K562 (cell line): ENCODE measurements around the gene ARHGAP26. TPM values are rescaled to one million over a fixed set of nuclear protein-coding genes. Genes with fewer than 3 reads are reported as not detected.

Experiments
- ATAC-seq: fragments of 200-7000 bp; cut with Tn5 transposase; 3 replicates; pipeline ENCODE4 v1.9.1; 2020; ENCODE audit warnings: moderate library complexity
- BruUV-seq: library from RNA; stranded (reverse); fragments of 400-500 nt; replicated peaks from 2 replicates; lab custom pipeline; 2021; lab: Mats Ljungman, UMichigan
- CTCF ChIA-PET: fragments of 300-600 bp; formaldehyde crosslinking; extraction: SDS; loops from one replicate; lab custom pipeline; 2021; ENCODE audit warnings: low intra/inter-chr PET ratio; lab: Yijun Ruan, JAX
- POLR2A ChIA-PET: fragments of 300-600, 350-650 bp; sonication (Branson Sonifier 250); formaldehyde crosslinking; extraction: SDS; loops from one replicate; lab custom pipeline; 2021; ENCODE audit warnings: antibody characterized with exemption, inconsistent platforms; lab: Yijun Ruan, JAX
- DNase-seq, 4 experiments: peaks; one replicate each; pipeline versions ENCODE4 v3.0.0 to v3.0.0-alpha.2; 2011 to 2018; ENCODE audit warnings: low spot score in 3 of 4, mixed read lengths in 3 of 4; ENCODE audit errors: extremely low read depth in 1 of 4
- FAIRE-seq: peaks from 2 replicates; lab custom pipeline; 2011; peaks lifted over from hg19 to GRCh38; lab: Jason Lieb, UNC
- H2AFZ ChIP-seq: 2 replicates; pipeline ENCODE4 v1.6.0; 2011; ENCODE audit warnings: low read depth, low read length, control low read depth, inconsistent platforms
- H3K27ac ChIP-seq: fragments of 200-600 bp; 3 replicates; pipeline ENCODE4 v1.8.0; 2011; ENCODE audit warnings: low read depth, mild to moderate bottlenecking, control low read depth, inconsistent platforms, low read length, moderate library complexity, mixed read lengths; ENCODE audit errors: extremely low read depth
- H3K27me3 ChIP-seq, 2 experiments: fragments of 300-600 bp in 1 of 2; 2 replicates in 1 of 2; 3 replicates in 1 of 2; pipeline versions ENCODE4 v1.6.0 to v1.8.0; 2011; ENCODE audit warnings: inconsistent platforms in 2 of 2, low read length in 2 of 2, mild to moderate bottlenecking in 1 of 2, mixed read lengths in 1 of 2, moderate library complexity in 1 of 2; ENCODE audit not compliant: control insufficient read depth in 2 of 2, insufficient read depth in 2 of 2
- H3K36me3 ChIP-seq: fragments of 300-600 bp; 3 replicates; pipeline ENCODE4 v1.8.0; 2011; ENCODE audit warnings: mild to moderate bottlenecking, low read length, inconsistent platforms; ENCODE audit not compliant: control insufficient read depth, insufficient read depth
- H3K4me1 ChIP-seq, 2 experiments: fragments of 200-600 bp in 1 of 2; replicated peaks in 1 of 2; 2 replicates in 1 of 2; 3 replicates in 1 of 2; pipeline versions ENCODE4 v1.5.1 to v1.8.0; 2011; ENCODE audit warnings: inconsistent platforms in 2 of 2, low read length in 2 of 2, mild to moderate bottlenecking in 1 of 2, mixed read lengths in 1 of 2, moderate library complexity in 1 of 2; ENCODE audit not compliant: control insufficient read depth in 2 of 2, insufficient read depth in 2 of 2
- H3K4me2 ChIP-seq: 2 replicates; pipeline ENCODE4 v1.6.1; 2011; ENCODE audit warnings: low read length, control low read depth, inconsistent platforms, mixed read lengths; ENCODE audit not compliant: insufficient read depth
- H3K4me3 ChIP-seq: fragments of 200-600 bp; sonication (generic), shearing (Covaris generic); 2 replicates; pipeline ENCODE4 v1.5.1; 2016; ENCODE audit warnings: control low read depth, inconsistent platforms
- H3K79me2 ChIP-seq: fragments of 200-600 bp; 3 replicates; pipeline ENCODE4 v1.8.0; 2011; ENCODE audit warnings: low read length, inconsistent platforms; ENCODE audit not compliant: control insufficient read depth, insufficient read depth
- H3K9ac ChIP-seq, 2 experiments: 2 replicates each; pipeline versions ENCODE4 v1.6.0 to v1.6.1; 2011; ENCODE audit warnings: low read depth in 2 of 2, low read length in 2 of 2, control low read depth in 1 of 2, inconsistent platforms in 1 of 2, mild to moderate bottlenecking in 1 of 2, mixed read lengths in 1 of 2; ENCODE audit not compliant: insufficient read depth in 1 of 2
- H3K9me1 ChIP-seq: one replicate; pipeline ENCODE4 v1.6.0; 2011; ENCODE audit warnings: inconsistent platforms, mild to moderate bottlenecking, low read length, moderate library complexity; ENCODE audit not compliant: control insufficient read depth, insufficient read depth
- H3K9me3 ChIP-seq: replicated peaks from 2 replicates; pipeline ENCODE4 v1.5.1; 2011; ENCODE audit warnings: low read depth, low read length, inconsistent platforms; ENCODE audit not compliant: control insufficient read depth, insufficient read depth
- H4K20me1 ChIP-seq: replicated peaks from 2 replicates; pipeline ENCODE4 v1.6.1; 2011; ENCODE audit warnings: low read length, inconsistent platforms, mixed read lengths; ENCODE audit not compliant: control insufficient read depth, insufficient read depth
- ATF7 ChIP-seq: fragments of 450-650 bp; IDR thresholded peaks from 2 replicates; pipeline ENCODE4 v1.7.1; 2014; ENCODE audit warnings: mild to moderate bottlenecking, moderate library complexity
- BMI1 ChIP-seq: fragments of 150-350 bp; IDR thresholded peaks from 2 replicates; pipeline ENCODE4 v1.6.1; 2014; ENCODE audit warnings: low read length
- CBX3 ChIP-seq, 2 experiments: IDR thresholded peaks; 1 replicate in 1 of 2; 2 replicates in 1 of 2; pipeline ENCODE4 v1.6.1; 2012; ENCODE audit warnings: inconsistent platforms in 2 of 2, low read length in 2 of 2, borderline replicate concordance in 1 of 2, control low read depth in 1 of 2
- DDX20 ChIP-seq: fragments of 450-650 bp; IDR thresholded peaks from 2 replicates; pipeline ENCODE4 v1.6.1; 2016; ENCODE audit warnings: missing genetic modification characterization, low read depth, mild to moderate bottlenecking, missing compliant biosample characterization, moderate library complexity
- ESRRA ChIP-seq: fragments of 450-650 bp; IDR thresholded peaks from 2 replicates; pipeline ENCODE4 v1.6.1; 2014; ENCODE audit warnings: low read depth, mild to moderate bottlenecking, moderate library complexity, borderline replicate concordance
- MEF2D ChIP-seq: conservative IDR thresholded peaks from 2 replicates; pipeline ENCODE4 v1.6.1; 2016; ENCODE audit warnings: low read depth, missing genetic modification characterization, missing compliant biosample characterization
- NR2C2 ChIP-seq, 2 experiments: fragments of 200-800 bp in 1 of 2; sonication (Bioruptor generic) in 1 of 2; sonication (generic) in 1 of 2; formaldehyde crosslinking in 1 of 2; IDR thresholded peaks; 2 replicates each; pipeline versions ENCODE4 v1.6.1 to v1.8.0; 2016 to 2022; ENCODE audit warnings: mild to moderate bottlenecking in 1 of 2, missing compliant biosample characterization in 1 of 2, missing genetic modification characterization in 1 of 2, missing genetic modification reagents in 1 of 2
- SMARCA4 ChIP-seq: fragments of 450-650 bp; IDR thresholded peaks from 2 replicates; pipeline ENCODE4 v1.6.1; 2016
- ZNF354B ChIP-seq: fragments of 250-450 bp; sonication (Bioruptor Pico); IDR thresholded peaks from 2 replicates; pipeline ENCODE4 v1.4.0; 2020
- ZNF583 ChIP-seq: fragments of 250-450 bp; sonication (Bioruptor Pico); IDR thresholded peaks from 2 replicates; pipeline ENCODE4 v1.4.0; 2020
- WGBS: fragments of 100-300 bp; shearing (Covaris generic); methylation state at CpG from one replicate; pipeline ENCODE4 v1.1.6; 2016; ENCODE audit warnings: low coverage, mixed read lengths; ENCODE audit not compliant: insufficient coverage; ENCODE audit errors: missing lambda C conversion rate; 5-methylcytosine and 5-hydroxymethylcytosine counted together
- in situ Hi-C: fragments of 300-500 bp; cut with MboI; formaldehyde crosslinking; loops from 4 replicates; pipeline ENCODE4 v1.15.0; 2018; ENCODE audit warnings: inconsistent platforms, mixed read lengths
- intact Hi-C: fragments of 100-400 bp; cut with micrococcal nuclease; formaldehyde crosslinking; loops from 2 replicates; pipeline ENCODE4 v1.14.2; 2022
- polyA plus RNA-seq, 8 experiments: library from polyadenylated mRNA; depleted of rRNA in 4 of 8; stranded (reverse) in 5 of 8; unstranded in 3 of 8; fragments of >200 nt; fragmentation: Nextera tagmentation in 2 of 8; fragmentation: Illumina TruSeq in 1 of 8; extraction: Ambion mirVana in 2 of 8; extraction: Trizol in 1 of 8; gene quantifications; 2 replicates each; pipeline versions ENCODE4 v1.2.1 to v1.2.3, GENCODE V29; 2011 to 2014; ENCODE audit warnings: inconsistent platforms in 1 of 8, missing spikeins in 1 of 8
- total RNA-seq, 7 experiments: library from RNA; depleted of rRNA in 6 of 7; stranded (reverse); fragments of >200 nt in 6 of 7; fragmentation: Illumina TruSeq in 2 of 7; extraction: Trizol in 2 of 7; gene quantifications; 2 replicates each; pipeline versions ENCODE4 v1.2.1 to v1.2.3, GENCODE V29; 2011 to 2021; ENCODE audit warnings: low replicate concordance in 1 of 7
- TF ChIP-seq, protein P1 (sequence below): fragments of 450-650 bp; conservative IDR thresholded peaks from 2 replicates; pipeline ENCODE4 v1.6.1; 2016; ENCODE audit warnings: missing genetic modification characterization, low read depth, mild to moderate bottlenecking, control low read depth, missing compliant biosample characterization
- TF ChIP-seq, protein P2 (sequence below): fragments of 250-450 bp; sonication (Bioruptor Pico); IDR thresholded peaks from 2 replicates; pipeline ENCODE4 v1.8.0; 2021; ENCODE audit warnings: moderate library complexity, mild to moderate bottlenecking, inconsistent platforms

Gene ARHGAP26
- total and polyA plus RNA-seq, 9 of the 15 experiments (the other 6 are each of a cell fraction or from before 2014, with no cell fraction given), result 0.13 to 1.1 (median 0.55) TPM

DNA sequence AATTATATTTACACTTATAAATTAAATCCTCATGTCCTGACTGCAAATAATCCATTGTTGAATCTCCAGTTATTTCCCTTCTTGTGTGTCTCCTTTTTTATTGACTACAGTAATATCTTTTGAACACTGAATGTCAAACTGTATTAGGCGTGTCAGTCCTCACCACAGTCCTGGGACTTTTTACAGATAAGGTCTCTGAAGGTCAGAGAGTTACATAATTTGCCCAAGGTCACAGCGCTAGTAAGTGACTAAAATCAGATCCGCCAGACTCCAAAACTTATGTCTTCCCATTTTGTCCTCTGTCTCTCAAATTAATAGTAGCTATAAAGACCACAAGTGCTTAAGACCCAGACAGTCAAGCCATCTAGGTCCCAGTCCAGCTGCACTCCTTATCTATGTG, 359.0 kb downstream of the ARHGAP26 start:
- POLR2A ChIA-PET, result no interaction called here

DNA sequence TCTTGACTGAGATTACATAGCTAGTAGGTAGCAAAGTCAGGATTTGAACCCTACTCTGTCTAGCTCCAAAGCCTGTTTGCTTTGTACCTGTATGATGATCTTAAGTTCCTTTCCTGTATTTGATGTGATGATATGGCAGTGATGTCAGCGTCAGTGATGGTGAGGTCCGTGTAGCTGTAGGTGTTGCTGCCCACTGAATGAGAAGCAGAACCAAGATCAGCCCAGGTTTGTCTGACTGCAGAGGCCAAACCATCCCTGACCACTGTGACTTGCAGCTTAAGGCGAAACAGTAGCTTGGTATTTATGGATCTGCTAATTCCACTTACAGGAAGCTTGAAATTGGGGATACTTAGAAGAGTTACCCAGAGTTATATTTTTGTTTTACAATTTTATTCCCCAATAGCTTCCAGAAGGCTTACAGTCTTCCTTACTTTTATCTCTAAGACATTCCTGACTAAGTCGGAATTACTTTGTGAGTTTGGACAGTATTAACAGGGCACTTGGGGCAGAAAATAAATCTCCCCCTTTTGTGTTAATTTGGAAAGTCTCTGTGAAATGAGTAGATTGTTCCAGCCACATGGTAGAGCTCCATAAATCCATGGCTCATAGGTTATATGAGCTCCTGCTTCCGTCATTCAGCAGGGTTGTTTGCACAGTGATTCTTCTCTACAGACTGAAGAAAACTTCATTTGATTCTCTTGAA, 359.9 kb downstream of the ARHGAP26 start:
- CTCF ChIA-PET, result no interaction called here
- no peak for FAIRE-seq
- H3K4me2 ChIP-seq, result no peak overlapping the region

More for the DNA sequence above, 359.0 kb downstream of the ARHGAP26 start:
- no peak for TF ChIP-seq ATF7
- peak; percentile 89 for TF ChIP-seq ESRRA
- TF ChIP-seq, protein P1, sequence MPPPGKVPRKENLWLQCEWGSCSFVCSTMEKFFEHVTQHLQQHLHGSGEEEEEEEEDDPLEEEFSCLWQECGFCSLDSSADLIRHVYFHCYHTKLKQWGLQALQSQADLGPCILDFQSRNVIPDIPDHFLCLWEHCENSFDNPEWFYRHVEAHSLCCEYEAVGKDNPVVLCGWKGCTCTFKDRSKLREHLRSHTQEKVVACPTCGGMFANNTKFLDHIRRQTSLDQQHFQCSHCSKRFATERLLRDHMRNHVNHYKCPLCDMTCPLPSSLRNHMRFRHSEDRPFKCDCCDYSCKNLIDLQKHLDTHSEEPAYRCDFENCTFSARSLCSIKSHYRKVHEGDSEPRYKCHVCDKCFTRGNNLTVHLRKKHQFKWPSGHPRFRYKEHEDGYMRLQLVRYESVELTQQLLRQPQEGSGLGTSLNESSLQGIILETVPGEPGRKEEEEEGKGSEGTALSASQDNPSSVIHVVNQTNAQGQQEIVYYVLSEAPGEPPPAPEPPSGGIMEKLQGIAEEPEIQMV (tag), result peak; percentile 48; the same call in 1 of the 2 replicates
- H3K27me3 ChIP-seq, result no peaks in the 10 kb centered on the region
- H3K9me1 ChIP-seq, result no peaks in the 10 kb centered on the region
- no peak overlapping the region for H3K27ac ChIP-seq
- no TSS peak for BruUV-seq
- no peaks in the 10 kb centered on the region for H3K36me3 ChIP-seq
- H3K79me2 ChIP-seq, result no peaks in the 10 kb centered on the region
- peaks cover 4 to 20% of the 10 kb centered on the region in 2 experiments; a peak in 4 of 5 replicates for H3K4me1 ChIP-seq
- H3K9me3 ChIP-seq, result no peaks in the 10 kb centered on the region
- H3K4me2 ChIP-seq, result no peak overlapping the region
- FAIRE-seq (no peak), DNase-seq (no peak), ATAC-seq (no peak)
- no peaks in the 10 kb centered on the region for H4K20me1 ChIP-seq
- in situ Hi-C loops (no loop called here), intact Hi-C loops (no loop called here)
- H2AFZ ChIP-seq, result no peak overlapping the region
- H3K4me3 ChIP-seq, result no peak overlapping the region
- H3K9ac ChIP-seq, result no peak overlapping the region
- WGBS, result 26% methylated on average over 3 of the region's 3 CpGs
- CTCF ChIA-PET, result no interaction called here

More for the DNA sequence above, 359.9 kb downstream of the ARHGAP26 start:
- ATAC-seq (no peak), DNase-seq (no peak)
- Histone ChIP-seq H3K79me2 (no peaks in the 10 kb centered on the region), H3K36me3 (no peaks in the 10 kb centered on the region), H3K27me3 (no peaks in the 10 kb centered on the region), H3K9ac (no peak overlapping the region), H4K20me1 (no peaks in the 10 kb centered on the region), H3K9me1 (no peaks in the 10 kb centered on the region), H3K9me3 (no peaks in the 10 kb centered on the region), H3K27ac (no peak overlapping the region), H2AFZ (no peak overlapping the region), H3K4me3 (no peak overlapping the region), H3K4me1 (peaks cover 0 to 11% of the 10 kb centered on the region in 2 experiments; a peak in 3 of 5 replicates)
- BruUV-seq, result no TSS peak
- in situ Hi-C loops, result no loop called here
- WGBS, result 30% methylated on average over 5 of the region's 5 CpGs
- POLR2A ChIA-PET, result no interaction called here
- intact Hi-C loops, result no loop called here
- TF ChIP-seq DDX20 (tag) (no peak), MEF2D (no peak), ZNF354B (CRISPR knock-in tag) (no peak), BMI1 (no peak), CBX3 (IDR thresholded peaks at IDR 0.05; ENCODE audit: borderline replicate concordance in 1 of 2, low read length in 2 of 2) (no peak), SMARCA4 (no peak), ZNF583 (CRISPR knock-in tag) (no peak), NR2C2 (CRISPR knock-in tag; IDR thresholded peaks at IDR 0.05) (no peak), NR2C2 (tag; IDR thresholded peaks at IDR 0.05) (no peak)
- TF ChIP-seq, protein P2, sequence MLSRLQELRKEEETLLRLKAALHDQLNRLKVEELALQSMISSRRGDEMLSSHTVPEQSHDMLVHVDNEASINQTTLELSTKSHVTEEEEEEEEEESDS, result no peak
